Stimulated activated naive CD4-positive, alpha-beta T cell treated with Interleukin-2 at 50 U/mL for 16 hours (primary cell): ENCODE measurements around the gene CSNK1D.
"Not testable (repeated sequence)": the region's sequence is repeated elsewhere in the genome, so short reads cannot be mapped to it uniquely, and the experiment has no call there.

Experiments
- DNase-seq: peaks from one replicate; lab custom pipeline; 2025; lab: John Stamatoyannopoulos, UW

The CSNK1D gene

DNA sequence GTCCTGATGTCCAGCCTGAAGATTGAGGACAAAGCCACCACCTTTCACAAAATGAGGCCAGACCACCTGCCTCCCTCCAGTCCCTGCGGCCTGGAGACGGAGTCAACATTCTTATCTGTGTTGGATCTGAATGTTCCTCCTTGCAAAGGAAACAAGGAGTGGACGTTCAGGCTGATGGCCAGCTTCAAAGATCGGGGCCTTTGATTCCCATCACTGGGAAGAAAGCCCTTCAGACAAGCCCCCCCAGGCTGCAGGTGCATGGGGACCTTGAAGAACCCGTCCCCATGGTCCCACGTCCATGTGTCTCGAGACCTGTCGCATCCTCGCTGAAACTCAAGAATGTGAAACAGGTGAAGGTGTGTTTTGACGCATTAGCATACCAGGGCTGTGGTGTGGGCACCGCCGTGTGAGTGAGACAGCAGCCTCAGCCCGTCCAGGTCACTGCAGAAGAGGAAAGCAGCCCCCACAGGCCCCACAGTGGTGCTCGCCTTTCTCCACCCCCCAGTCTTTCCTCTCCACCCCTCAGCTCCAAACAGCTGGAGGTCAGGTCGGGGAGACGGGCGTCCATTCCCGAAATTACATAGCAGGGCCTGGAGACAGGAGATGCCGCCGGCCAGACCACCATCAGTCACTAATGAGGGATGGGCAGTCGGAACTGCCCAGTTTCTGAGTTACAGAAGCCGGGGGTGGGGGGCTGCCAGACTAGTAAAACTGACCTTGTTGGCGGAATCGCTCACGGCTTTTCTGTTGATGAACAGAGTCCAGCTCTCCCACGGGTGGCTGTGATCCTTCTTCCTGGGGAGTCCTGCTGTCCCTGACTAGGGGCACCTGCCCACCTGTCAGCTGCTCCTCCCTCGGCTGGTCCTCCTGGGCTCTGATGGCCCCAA, 877 bp upstream of the CSNK1D start:
- DNase-seq, result no peak

DNA sequence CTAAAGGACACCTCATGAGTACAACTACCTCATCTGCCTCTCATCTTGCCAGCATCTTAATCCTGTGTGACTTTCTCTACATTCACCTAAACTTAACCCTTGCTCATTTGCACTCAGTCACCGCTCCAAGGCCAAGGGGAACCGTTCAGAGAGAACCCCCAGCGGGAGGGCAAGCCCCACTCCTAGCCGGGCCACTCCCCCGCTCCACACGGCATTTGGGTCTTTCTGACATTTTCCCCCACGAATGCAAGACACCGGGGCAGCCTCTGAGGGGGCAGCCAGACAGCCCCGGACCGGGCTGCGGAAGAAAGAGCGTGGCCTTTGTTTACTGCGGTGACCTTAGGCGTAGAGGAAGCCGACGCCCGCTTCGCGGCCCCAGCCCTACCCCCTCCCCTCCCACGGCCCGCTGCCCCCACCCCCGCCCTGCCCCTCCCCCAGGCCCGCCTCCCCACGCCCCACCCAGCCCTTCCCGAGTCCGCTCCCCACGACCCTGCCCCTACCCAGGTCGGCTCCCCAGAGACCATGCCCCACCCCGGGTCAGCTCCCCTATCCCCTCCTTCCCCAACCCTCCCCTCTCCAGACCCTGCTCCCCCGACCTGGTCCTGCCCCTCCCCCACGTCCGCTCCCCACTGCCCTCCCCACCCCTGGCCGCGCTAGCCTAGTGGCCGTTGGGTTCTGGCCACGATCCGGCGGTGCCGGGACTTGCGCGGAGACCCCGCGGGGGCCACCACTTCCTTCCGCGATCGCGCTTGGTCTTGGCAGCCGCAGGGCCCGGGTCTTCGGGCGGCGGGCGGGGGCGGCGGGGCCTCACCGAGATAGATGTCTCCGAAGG, 789 bp downstream of the CSNK1D start:
- DNase-seq, result peak; percentile 43

DNA sequence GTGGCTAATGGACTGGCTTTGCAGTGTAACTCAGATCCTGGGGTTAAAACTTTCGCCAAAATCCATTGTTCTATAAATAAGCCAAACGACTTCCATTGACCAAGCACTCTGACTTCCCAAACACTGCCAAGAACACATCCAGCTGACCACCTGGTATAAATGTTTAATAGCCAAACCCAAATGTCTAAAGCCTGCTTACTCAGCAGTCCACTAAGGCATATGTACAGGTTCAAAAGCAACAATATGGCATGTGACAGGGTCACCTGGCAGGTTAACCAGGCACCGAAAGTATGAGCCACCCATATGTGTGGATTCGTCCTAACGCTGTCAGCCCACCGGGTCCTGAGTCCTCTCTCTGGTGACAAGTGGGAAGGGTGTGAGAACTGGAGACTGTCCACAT, 2.1 kb downstream of the CSNK1D start:
- DNase-seq, result no peak

DNA sequence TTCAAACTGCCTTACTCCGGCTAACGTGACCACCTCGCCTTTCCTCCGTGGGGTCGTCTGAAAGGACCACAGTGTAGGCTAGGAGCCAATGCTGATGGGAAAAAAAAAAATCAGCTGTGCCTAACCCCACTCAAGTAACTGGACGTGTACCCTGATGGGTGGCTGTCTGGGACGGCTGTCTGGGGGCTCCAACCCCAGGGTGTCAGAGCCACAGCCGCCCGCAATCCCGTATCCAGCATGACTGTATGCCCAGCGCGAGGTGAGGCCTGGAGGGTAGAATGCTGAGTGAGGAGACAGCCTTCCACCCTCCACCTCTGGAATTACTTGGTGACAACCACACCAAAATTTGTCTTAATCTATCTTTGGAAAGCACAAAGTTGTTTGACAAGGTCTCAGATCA, 2.8 kb downstream of the CSNK1D start:
- DNase-seq, result no peak

DNA sequence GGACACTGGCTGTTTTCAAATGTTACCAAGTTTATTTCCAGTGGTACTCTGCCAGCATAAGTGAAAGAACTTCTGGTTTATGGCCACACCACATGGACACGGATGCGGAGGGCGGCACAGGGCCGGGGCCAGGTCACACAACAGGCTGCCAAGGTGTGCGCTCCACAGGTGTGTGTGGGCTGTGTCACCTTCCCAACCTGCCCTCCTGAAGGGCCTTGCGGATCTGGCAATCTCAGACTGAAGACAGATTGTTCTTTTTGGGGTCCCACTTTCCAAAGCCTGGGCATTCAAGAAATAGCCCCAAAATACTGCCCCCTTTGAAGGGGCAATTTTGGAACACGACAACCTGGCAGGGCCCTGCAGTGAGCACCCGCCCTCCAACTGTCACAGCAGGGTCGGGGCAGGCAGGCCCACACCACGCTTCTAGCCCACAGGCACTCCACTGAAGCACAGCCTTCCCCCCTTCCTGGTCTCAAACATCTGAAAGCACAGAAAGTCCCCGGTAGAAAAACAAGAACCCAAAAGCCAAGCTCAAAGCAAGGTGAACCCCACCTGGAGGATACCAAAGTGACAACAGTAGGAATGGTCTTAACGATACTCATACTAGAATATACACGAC, 3.5 kb downstream of the CSNK1D start:
- no peak for DNase-seq

DNA sequence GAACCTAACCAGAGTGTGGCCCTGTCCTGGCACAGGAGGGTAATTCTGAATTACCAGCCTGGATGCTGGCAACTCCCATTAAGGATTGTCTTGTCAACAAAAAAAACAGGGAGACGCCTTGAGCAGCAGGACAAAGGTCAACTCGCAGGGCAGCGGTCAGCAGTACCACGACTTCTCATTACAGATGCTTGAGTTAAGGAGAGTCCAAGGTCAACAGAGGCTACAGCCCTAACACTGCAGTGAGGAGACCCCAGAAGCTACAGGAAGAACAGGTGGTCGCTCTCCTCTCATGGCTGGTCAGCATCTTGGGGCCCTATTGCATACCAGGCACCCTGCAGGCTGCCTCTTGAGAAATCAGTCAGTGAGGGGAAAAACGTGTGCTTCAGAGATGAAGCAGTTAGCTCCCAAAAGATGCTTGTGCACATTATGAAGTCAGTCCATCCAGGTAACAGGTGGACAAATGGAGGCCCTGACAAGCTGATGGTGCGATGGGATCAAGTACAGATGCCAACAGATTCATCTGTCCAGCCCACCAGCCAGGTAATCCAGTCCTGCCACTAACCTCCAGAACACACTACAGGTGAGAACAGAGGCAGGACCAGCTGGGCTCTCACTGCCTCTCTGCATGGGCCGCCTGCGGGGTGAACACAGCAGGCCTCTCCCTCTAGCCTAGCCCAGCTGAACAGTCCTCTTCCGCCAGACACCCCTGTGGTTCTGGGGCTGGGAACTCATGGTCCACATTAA, 4.2 kb downstream of the CSNK1D start:
- DNase-seq, result no peak

DNA sequence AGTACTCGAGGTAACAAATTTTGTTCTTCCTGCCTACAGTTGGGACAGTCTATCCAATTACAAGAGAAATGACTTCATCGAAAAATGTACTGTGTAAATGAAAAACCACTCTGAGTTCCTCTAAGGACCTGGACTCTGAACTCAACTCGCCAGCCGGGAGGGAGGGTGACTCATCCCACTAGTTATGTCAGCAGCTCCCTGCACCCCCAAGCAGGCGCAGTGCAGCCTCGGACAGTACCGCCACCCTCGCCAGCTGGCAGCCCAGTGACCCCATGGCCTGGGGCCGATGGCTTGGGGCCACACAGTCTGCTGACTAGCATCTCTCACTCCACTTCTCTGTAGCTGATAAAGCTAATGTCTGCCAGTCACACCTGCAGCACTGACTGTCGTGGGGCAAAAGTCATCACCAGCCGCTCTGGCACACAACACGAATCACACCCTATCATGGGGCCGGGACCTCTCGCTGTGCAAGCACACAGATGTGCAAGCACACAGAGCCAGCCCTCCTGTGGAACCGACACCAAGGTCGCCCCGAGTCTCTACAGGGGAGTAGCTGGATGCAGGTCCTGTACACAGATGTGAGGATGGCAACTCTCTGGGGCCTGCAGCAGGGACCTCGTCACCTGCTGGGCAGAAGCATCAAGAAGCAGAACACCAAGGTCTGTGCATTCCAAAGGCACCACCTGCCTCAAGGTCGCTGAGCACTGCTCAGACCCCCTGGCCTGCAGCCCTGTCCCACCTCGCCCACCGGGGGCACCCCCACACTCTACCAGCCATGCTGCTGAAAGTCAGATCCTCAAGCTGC, 5.7 kb downstream of the CSNK1D start:
- DNase-seq, result peak; percentile 25

DNA sequence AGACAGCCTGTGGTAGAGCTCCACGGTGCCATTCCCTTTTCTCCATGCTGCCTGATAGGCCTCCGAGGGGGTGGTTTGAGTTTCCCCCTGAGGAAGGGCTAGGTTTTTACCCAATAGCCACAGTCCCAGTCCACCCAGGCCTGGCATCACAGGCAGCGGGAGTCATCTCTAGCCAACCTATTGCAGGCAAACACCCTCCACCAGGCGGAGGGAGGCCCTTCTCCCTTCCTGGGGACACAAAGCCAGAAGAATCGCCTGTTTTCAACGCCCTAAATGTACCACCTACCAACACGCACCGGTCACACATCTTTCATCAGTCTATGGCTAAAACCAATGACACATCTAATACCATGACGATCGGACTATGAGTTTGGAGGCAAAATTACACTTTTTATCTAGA, 7.4 kb downstream of the CSNK1D start:
- DNase-seq, result no peak

DNA sequence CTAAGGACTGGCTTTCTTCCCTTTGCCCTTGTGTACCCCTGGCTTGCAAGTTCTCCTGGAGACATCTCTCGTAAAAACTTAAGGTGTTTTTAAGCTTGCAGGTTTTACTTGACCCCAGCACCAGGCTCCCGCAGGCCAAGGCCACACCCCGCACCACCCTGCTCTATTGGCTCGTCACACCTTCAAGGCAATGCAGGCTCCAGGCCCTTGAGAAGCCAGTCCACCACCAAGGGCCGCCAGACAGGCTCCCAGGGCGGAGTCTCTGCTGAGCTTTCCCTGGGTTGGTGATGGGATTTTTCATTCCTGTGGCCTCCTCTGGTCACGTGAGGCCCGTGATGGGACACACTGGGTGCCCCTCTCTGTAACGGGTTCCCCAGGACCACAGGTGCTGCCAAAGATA, 9.9 kb downstream of the CSNK1D start:
- DNase-seq, result no peak

DNA sequence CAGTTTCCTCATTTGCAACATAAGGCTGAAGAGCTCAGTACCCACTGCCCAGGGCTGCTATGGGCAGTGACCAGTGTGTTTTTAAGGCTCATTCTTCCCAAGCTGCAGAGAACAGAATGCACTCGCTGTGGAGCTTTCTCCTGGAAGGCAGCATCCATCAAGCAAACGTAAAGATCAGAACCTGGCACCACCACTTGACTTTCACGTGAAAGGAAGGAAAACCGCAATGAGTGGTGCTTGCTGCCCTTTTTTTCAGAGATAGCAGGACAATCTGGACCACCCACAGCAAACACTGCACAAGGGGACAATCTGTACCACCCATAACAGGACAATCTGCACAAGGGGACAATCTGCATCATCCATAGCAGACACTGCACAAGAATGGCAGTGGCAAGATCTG, 11.2 kb downstream of the CSNK1D start:
- no peak for DNase-seq

DNA sequence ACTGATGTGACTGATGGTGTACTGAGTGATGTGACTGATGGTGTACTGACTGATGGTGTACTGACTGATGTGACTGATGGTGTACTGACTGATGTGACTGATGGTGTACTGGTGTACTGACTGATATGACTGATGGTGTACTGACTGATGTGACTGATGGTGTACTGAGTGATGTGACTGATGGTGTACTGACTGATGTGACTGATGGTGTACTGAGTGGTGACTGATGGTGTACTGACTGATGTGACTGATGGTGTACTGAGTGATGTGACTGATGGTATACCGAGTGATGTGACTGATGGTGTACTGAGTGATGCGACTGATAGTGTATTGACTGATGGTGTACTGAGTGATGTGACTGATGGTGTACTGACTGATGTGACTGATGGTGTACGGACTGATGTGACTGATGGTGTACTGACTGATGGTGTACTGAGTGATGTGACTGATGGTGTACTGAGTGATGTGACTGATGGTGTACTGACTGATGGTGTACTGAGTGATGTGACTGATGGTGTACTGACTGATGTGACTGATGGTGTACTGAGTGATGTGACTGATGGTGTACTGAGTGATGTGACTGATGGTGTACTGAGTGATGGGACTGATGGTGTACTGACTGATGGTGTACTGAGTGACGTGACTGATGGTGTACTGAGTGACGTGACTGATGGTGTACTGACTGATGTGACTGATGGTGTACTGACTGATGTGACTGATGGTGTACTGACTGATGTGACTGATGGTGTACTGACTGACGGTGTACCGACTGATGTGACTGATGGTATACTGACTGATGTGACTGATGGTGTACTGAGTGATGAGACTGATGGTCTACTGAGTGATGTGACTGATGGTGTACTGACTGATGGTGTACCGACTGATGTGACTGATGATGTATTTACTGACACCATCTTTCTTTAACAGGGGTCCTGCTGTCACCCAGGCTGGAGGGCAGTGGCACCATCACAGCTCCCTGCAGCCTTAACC, 13.2 kb downstream of the CSNK1D start:
- not testable (repeated sequence) for DNase-seq

DNA sequence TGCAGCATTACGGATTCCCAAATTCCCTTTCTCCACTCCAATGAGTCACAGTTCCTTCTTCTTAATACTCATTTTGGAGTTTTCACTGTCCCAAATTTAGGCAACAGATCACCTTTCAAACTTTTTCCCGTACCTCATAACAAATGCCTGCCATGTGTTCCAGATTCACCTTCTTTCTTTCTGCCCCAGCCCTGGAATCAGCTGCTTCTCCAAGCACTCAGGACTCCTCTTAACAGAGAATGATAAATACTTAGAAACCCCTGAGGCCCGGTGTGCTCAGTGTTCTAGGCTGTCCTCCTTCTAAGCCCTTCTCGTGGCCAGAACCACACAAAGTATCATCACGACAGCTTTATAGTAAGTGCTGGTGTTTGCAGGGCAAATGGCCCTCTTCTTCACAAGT, 14.9 kb downstream of the CSNK1D start:
- DNase-seq, result no peak

DNA sequence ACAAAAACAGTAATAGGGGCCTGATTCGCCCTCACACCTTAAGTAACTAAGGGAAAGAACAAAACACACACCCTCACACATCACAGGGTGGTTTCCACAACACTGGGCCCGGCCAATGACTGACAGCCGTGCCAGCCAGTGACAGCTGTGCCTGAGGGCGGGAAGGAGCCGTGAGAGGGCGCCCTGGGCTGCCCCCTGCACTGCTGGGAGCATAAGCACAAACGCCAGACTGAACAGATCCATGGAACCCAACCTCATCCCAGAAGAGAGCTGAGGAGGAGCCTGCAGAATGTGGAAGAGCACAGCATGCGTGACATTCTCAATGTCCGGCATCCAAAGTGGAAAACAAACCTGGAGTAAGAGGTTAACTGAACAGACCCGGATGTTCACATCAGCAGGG, 16.0 kb downstream of the CSNK1D start:
- DNase-seq, result peak; percentile 56

DNA sequence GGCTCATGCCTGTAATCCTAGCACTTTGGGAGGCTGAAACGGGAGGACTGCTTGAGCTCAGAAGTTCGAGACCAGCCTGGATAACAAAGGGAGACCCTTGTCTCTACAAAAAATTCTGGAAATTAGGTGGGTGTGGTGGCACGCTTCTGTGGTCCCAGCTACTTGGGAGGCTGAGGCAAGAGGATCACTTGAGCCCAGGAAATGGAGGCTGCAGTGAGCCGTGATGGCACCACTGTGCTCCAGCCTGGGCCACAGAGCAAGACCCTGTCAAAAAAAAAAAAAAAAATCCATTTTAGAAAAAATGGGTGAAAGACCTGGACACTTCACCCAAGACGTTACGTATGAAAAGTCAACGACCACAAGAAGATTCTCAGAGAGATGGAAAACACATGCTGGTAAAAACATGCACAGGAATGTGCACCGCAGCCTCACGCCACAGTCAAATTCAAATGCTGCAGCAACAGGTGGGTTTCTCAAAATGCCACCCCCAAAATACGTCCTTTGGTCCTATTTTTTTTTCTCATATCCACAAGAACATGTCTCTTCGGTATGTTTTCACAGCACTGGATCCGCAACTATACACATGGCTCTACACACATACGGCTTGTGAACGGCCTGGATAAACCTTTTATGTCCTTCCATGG, 17.1 kb downstream of the CSNK1D start:
- DNase-seq, result no peak

DNA sequence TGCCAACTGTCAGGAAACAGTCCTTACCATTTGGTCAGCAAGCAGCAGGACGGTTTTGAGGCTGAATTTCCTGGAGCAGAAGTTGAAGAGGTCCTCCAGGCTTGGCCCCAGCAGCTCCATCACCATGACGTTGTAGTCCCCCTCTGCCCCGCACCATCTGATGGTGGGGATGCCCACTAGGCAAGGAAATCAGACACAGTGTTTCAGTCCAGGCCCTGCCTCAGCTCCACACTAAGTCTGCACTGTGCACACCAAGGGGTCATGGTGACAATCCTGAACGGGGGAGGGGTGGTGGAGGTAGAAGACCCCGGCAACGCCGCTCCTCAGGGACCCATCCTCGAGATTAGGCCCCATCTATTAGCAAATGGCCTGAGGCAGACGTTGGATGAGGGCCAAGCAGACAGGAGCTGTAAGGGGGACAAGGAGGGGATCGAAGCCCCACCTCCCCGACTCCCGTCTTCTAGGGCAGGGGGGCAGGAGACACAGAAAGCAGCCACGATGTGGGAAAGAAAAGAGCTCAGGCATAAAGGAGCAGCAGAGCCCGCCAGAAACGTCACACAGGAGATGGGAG, 18.0 kb downstream of the CSNK1D start:
- no peak for DNase-seq

DNA sequence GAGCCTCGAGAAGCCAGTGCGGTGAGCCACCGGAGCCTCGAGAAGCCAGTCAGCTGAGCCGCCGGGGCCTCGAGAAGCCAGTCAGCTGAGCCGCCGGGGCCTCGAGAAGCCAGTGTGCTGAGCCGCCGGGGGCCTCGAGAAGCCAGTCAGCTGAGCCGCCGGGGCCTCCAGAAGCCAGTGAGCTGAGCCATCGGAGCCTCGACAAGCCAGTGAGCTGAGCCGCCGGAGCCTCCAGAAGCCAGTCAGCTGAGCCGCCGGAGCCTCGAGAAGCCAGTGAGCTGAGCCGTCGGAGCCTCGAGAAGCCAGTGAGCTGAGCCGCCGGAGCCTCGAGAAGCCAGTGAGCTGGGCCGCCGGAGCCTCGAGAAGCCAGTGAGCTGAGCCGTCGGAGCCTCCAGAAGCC, 18.8 kb downstream of the CSNK1D start:
- not testable (repeated sequence) for DNase-seq

DNA sequence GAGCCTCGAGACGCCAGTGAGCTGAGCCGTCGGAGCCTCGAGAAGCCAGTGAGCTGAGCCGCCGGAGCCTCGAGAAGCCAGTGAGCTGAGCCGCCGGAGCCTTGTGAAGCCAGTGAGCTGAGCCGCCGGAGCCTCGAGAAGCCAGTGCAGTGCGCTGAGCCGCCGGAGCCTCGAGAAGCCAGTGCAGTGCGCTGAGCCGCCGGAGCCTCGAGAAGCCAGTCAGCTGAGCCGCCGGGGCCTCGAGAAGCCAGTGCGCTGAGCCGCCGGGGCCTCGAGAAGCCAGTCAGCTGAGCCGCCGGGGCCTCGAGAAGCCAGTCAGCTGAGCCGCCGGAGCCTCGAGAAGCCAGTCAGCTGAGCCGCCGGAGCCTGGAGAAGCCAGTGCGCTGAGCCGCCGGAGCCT, 19.4 kb downstream of the CSNK1D start:
- DNase-seq, result not testable (repeated sequence)

DNA sequence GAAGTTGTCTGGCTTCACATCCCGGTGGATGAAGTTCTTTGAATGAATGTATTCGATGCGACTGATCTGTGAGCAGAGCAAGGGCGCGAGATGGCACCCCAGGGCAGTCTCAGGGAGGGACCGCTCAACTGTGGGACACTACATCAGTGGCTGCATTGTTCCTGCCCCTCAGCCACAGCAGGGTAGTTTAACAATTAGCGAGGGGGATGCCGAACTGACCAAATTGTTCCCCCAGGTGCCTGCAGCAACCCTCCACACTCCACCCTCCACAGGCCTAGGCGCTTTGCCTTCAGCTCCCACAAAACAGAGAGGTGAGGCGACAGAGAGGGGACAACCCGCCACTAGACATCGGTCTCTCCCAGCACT, 20.3 kb downstream of the CSNK1D start:
- no peak for DNase-seq

DNA sequence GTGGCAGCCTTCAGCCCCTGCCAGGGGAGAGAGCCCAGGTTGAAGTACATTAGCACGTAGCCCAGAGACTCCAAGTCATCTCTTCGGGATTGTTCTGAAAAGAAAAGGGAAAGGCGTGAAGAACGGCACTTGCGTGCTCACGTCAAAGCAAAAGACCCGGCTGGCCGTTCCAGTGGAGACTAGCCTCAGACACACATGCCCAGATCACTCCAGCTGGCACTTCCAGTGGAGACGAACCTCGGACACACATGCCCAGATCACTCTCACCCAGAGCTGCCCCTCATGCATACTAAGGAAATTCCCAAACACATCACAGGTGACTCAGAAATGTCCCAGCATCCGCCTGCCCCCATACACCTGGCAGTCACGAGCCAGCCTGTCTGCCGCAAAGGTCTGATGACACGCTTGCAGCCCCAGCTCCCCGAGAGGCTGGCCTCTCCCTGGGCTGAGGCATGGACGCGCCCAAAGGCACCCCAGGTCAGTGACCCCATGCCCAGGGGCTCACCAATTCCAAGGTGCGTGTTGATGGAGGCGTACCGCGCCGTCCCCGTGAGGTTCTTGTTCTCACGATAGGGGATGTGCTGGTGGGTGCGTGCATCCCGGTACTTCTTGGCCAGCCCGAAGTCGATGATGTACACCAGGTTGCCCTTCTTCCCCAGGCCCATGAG, 20.9 kb downstream of the CSNK1D start:
- DNase-seq, result no peak
